ENCODE results near the gene ALAS1.

Gene ALAS1

GRCh38 chr3:52153389-52154096 is 44.4 kb upstream of the ALAS1 start:
- CTCF ChIA-PET = interaction anchor here (0.5 kb wide), 1 partner anchor 171 kb away, joined by 3 read pairs; no protein-coding TSS in a partner anchor
- DNase-seq (ENCODE audit: low spot score) = peak; percentile 44

GRCh38 chr3:52154135-52155094 is 43.5 kb upstream of the ALAS1 start, which contains the start of gene POC1A:
Gene POC1A, minus strand, starts transcription at chr3:52154423. Its CDS starts 51 bp downstream, at chr3:52154372.
- ChIA-PET POLR2A (ENCODE audit: low non-redundant PET) (interaction anchor here (0.9 to 1.2 kb wide), 2 partner anchors 108 to 124 kb away, joined by 4 read pairs; partner anchors contain the start of gene WDR82), CTCF (interaction anchor here (0.6 kb wide), 2 partner anchors 35 to 185 kb away, joined by 3 read pairs; no protein-coding TSS in a partner anchor)
- no peak for TF ChIP-seq CTCF (conservative IDR thresholded peaks at IDR 0.05; ENCODE audit: low read depth)
- H3K27ac ChIP-seq = peak within 1 kb of the TSS; percentile 89
- peak; percentile 95 for DNase-seq (ENCODE audit: low spot score)

More at GRCh38 chr3:52153389-52154096, 44.4 kb upstream of the ALAS1 start:
- TF ChIP-seq CTCF (conservative IDR thresholded peaks at IDR 0.05; ENCODE audit: low read depth) = peak; percentile 24; the same call in 1 of the 2 replicates
- POLR2A ChIA-PET (ENCODE audit: low non-redundant PET) = interaction anchor here (0.6 to 0.9 kb wide), 2 partner anchors 125 to 180 kb away, joined by 3 to 4 read pairs; partner anchors contain the start of genes ABHD14B and WDR82
- peak overlapping the region; percentile 89 for H3K27ac ChIP-seq

- H3K27ac ChIP-seq = no peak overlapping the region
- CTCF ChIA-PET = no interaction called here
- no peak for TF ChIP-seq CTCF (conservative IDR thresholded peaks at IDR 0.05; ENCODE audit: low read depth)
- DNase-seq (ENCODE audit: low spot score) = no peak
- POLR2A ChIA-PET (ENCODE audit: low non-redundant PET) = no interaction called here
Measured at GRCh38 chr3:52155912-52156311, 42.0 kb upstream of the ALAS1 start.

- CTCF ChIA-PET = interaction anchor here (0.6 kb wide), 1 partner anchor 19 kb away, joined by 3 read pairs; no protein-coding TSS in a partner anchor
- POLR2A ChIA-PET (ENCODE audit: low non-redundant PET) = no interaction called here
Measured at GRCh38 chr3:52159503-52159902, 38.5 kb upstream of the ALAS1 start.

GRCh38 chr3:52162250-52162872 is 35.6 kb upstream of the ALAS1 start:
- no peak overlapping the region for H3K27ac ChIP-seq
- POLR2A ChIA-PET (ENCODE audit: low non-redundant PET) = no interaction called here

More at GRCh38 chr3:52159503-52159902, 38.5 kb upstream of the ALAS1 start:
- H3K27ac ChIP-seq = no peak overlapping the region
- TF ChIP-seq CTCF (conservative IDR thresholded peaks at IDR 0.05; ENCODE audit: low read depth) = no peak
- DNase-seq (ENCODE audit: low spot score) = no peak

More at GRCh38 chr3:52162250-52162872, 35.6 kb upstream of the ALAS1 start:
- no peak for DNase-seq (ENCODE audit: low spot score)
- no peak for TF ChIP-seq CTCF (conservative IDR thresholded peaks at IDR 0.05; ENCODE audit: low read depth)
- CTCF ChIA-PET = interaction anchor here (0.5 kb wide), 1 partner anchor 804 kb away, joined by 5 read pairs; no protein-coding TSS in a partner anchor
